ENCODE results near the gene FBXO9.

The FBXO9 gene

DNA sequence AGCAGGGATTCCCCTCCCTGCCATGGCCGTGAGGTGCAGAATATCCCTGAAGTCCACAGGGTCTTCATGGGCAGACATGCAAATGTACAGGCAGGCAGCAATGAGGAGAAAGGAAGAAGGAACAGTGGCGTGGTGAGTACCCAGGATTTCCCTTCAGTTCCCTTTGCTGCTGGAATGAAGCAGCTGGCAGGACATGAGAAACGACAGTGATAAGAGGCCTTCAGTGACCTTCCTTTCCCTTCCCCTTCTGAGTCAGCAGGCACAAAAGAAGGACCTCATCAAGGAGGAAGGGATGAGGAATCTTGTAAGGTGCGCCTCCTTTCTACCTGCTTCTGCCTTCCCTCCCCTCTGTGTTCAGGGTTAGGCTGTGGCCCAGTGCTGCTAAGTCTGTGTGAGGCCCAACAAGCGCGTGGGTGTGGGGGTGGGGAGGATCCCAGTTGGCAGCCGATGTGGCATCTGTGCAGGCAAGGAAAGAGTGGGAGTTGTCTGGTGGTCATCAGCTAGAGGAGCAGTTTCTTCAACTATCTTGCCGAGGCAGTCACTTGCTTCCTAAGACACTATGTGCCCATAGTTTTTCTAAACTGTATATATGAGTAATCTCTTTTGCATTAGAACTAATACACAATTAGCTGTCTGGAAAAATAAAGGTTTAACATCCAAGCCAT is 29.5 kb upstream of the FBXO9 start:
- TF ChIP-seq, protein P1, sequence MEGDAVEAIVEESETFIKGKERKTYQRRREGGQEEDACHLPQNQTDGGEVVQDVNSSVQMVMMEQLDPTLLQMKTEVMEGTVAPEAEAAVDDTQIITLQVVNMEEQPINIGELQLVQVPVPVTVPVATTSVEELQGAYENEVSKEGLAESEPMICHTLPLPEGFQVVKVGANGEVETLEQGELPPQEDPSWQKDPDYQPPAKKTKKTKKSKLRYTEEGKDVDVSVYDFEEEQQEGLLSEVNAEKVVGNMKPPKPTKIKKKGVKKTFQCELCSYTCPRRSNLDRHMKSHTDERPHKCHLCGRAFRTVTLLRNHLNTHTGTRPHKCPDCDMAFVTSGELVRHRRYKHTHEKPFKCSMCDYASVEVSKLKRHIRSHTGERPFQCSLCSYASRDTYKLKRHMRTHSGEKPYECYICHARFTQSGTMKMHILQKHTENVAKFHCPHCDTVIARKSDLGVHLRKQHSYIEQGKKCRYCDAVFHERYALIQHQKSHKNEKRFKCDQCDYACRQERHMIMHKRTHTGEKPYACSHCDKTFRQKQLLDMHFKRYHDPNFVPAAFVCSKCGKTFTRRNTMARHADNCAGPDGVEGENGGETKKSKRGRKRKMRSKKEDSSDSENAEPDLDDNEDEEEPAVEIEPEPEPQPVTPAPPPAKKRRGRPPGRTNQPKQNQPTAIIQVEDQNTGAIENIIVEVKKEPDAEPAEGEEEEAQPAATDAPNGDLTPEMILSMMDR (IDR thresholded peaks at IDR 0.05): no peak
- TF ChIP-seq ZFX (IDR thresholded peaks at IDR 0.05; ENCODE audit: borderline replicate concordance): no peak
- no peak overlapping the region for H3K27ac ChIP-seq

- H3K27ac ChIP-seq: no peak overlapping the region
- TF ChIP-seq, protein P1 (IDR thresholded peaks at IDR 0.05): no peak
- no peak for TF ChIP-seq ZFX (IDR thresholded peaks at IDR 0.05; ENCODE audit: borderline replicate concordance)
These were observed 27.1 kb upstream of the FBXO9 start for GRCh38 chr6:53038141-53038540.

- TF ChIP-seq, protein P1 (IDR thresholded peaks at IDR 0.05): no peak
- no peak for TF ChIP-seq ZFX (IDR thresholded peaks at IDR 0.05; ENCODE audit: borderline replicate concordance)
- H3K27ac ChIP-seq: no peak overlapping the region
These were observed 26.6 kb upstream of the FBXO9 start for GRCh38 chr6:53038596-53038995.

DNA sequence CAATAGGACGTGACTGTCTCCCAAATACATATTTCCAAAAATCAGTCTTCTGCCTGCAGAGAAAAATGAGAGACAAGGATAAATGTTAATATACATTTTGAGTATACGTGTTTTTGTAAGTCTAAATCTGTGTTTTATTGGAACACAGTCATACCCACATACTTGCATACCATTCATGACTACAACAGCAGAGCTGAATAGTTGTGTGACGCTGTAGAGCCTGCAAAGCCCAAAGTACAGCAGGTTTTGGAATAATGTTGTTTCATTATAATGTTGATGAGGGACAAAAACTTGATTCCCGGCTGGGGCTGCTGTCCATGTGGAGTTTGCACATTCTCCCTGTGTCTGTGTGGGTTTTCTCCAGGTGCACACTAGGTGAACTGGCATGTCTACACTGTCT is 23.8 kb upstream of the FBXO9 start:
- H3K27ac ChIP-seq: no peak overlapping the region
- TF ChIP-seq, protein P1 (IDR thresholded peaks at IDR 0.05): no peak
- no peak for TF ChIP-seq ZFX (IDR thresholded peaks at IDR 0.05; ENCODE audit: borderline replicate concordance)

- no peak overlapping the region for H3K27ac ChIP-seq
These were observed 23.1 kb upstream of the FBXO9 start for GRCh38 chr6:53042112-53042511.

GRCh38 chr6:53043581-53043980 is 21.6 kb upstream of the FBXO9 start:
- TF ChIP-seq, protein P1 (IDR thresholded peaks at IDR 0.05): no peak
- TF ChIP-seq ZFX (IDR thresholded peaks at IDR 0.05; ENCODE audit: borderline replicate concordance): no peak

More at GRCh38 chr6:53042112-53042511, 23.1 kb upstream of the FBXO9 start:
- TF ChIP-seq, protein P1 (IDR thresholded peaks at IDR 0.05): no peak
- no peak for TF ChIP-seq ZFX (IDR thresholded peaks at IDR 0.05; ENCODE audit: borderline replicate concordance)

GRCh38 chr6:53044071-53044470 is 21.1 kb upstream of the FBXO9 start:
- H3K27ac ChIP-seq: no peak overlapping the region

More at GRCh38 chr6:53043581-53043980, 21.6 kb upstream of the FBXO9 start:
- H3K27ac ChIP-seq: no peak overlapping the region

More at GRCh38 chr6:53044071-53044470, 21.1 kb upstream of the FBXO9 start:
- TF ChIP-seq, protein P1 (IDR thresholded peaks at IDR 0.05): no peak
- TF ChIP-seq ZFX (IDR thresholded peaks at IDR 0.05; ENCODE audit: borderline replicate concordance): no peak

Data from 22Rv1 (cell line).